Measurements from ENCODE around the gene PCNT. TPM values are rescaled to one million over a fixed set of nuclear protein-coding genes. Genes with fewer than 3 reads are reported as not detected.

PCNT gene
- total RNA-seq, 2 donors from 2014 or later, result 58.1 to 120 TPM

GRCh38 chr21:46352164-46352515 is 28.2 kb downstream of the PCNT start:
- H3K27ac Mint-ChIP-seq, result no peak overlapping the region
- no peak overlapping the region for H3K4me3 Mint-ChIP-seq
- no peaks in the 10 kb centered on the region for H3K9me3 Mint-ChIP-seq
- DNase-seq (ENCODE audit: low spot score) (no peak), ATAC-seq (no peak)
- peaks cover 0 to 3% of the 10 kb centered on the region in 2 donors for H3K4me1 Mint-ChIP-seq (ENCODE audit: low read depth in 2 of 2)
- H3K27me3 Mint-ChIP-seq, result no peaks in the 10 kb centered on the region
- peaks cover 10% of the 10 kb centered on the region for H3K36me3 Mint-ChIP-seq

- Mint-ChIP-seq H3K36me3 (peaks cover 10% of the 10 kb centered on the region), H3K27me3 (no peaks in the 10 kb centered on the region), H3K4me3 (no peak overlapping the region), H3K9me3 (no peaks in the 10 kb centered on the region), H3K4me1 (ENCODE audit: low read depth in 2 of 2) (peaks cover 0 to 3% of the 10 kb centered on the region in 2 donors), H3K27ac (no peak overlapping the region)
- no peak for ATAC-seq
- DNase-seq (ENCODE audit: low spot score), result no peak
These were observed 29.0 kb downstream of the PCNT start for GRCh38 chr21:46352913-46353312.

GRCh38 chr21:46354046-46354445 is 30.1 kb downstream of the PCNT start:
- H3K27me3 Mint-ChIP-seq, result no peaks in the 10 kb centered on the region
- DNase-seq (ENCODE audit: low spot score), result no peak
- no peak overlapping the region for H3K27ac Mint-ChIP-seq
- ATAC-seq, result no peak
- no peaks in the 10 kb centered on the region for H3K9me3 Mint-ChIP-seq
- H3K4me3 Mint-ChIP-seq, result no peak overlapping the region
- H3K4me1 Mint-ChIP-seq (ENCODE audit: low read depth in 2 of 2), result peaks cover 0 to 3% of the 10 kb centered on the region in 2 donors
- H3K36me3 Mint-ChIP-seq, result peaks cover 10% of the 10 kb centered on the region

- Mint-ChIP-seq H3K4me3 (no peak overlapping the region), H3K36me3 (peaks cover 7% of the 10 kb centered on the region), H3K9me3 (no peaks in the 10 kb centered on the region), H3K27me3 (no peaks in the 10 kb centered on the region), H3K27ac (no peak overlapping the region), H3K4me1 (ENCODE audit: low read depth in 2 of 2) (peaks cover 0 to 3% of the 10 kb centered on the region in 2 donors)
- ATAC-seq (no peak), DNase-seq (ENCODE audit: low spot score) (no peak)
These were observed 30.6 kb downstream of the PCNT start for GRCh38 chr21:46354518-46354917.

GRCh38 chr21:46355161-46356004 is 31.4 kb downstream of the PCNT start:
- no peak overlapping the region for H3K4me3 Mint-ChIP-seq
- peaks cover under 1% of the 10 kb centered on the region for H3K36me3 Mint-ChIP-seq
- ATAC-seq (no peak), DNase-seq (ENCODE audit: low spot score) (no peak)
- H3K27ac Mint-ChIP-seq, result no peak overlapping the region
- no peaks in the 10 kb centered on the region for H3K27me3 Mint-ChIP-seq
- peaks cover 0 to 3% of the 10 kb centered on the region in 2 donors for H3K4me1 Mint-ChIP-seq (ENCODE audit: low read depth in 2 of 2)
- H3K9me3 Mint-ChIP-seq, result no peaks in the 10 kb centered on the region

- DNase-seq (ENCODE audit: low spot score) (no peak), ATAC-seq (peak in 1 of 2 donors; percentile 7)
- Mint-ChIP-seq H3K9me3 (no peaks in the 10 kb centered on the region), H3K4me1 (ENCODE audit: low read depth in 2 of 2) (peaks cover 0 to 6% of the 10 kb centered on the region in 2 donors), H3K4me3 (no peak overlapping the region), H3K27me3 (no peaks in the 10 kb centered on the region), H3K27ac (no peak overlapping the region), H3K36me3 (no peaks in the 10 kb centered on the region)
These were observed 32.0 kb downstream of the PCNT start for GRCh38 chr21:46356005-46356338.

- Mint-ChIP-seq H3K27ac (no peak overlapping the region), H3K9me3 (no peaks in the 10 kb centered on the region), H3K4me1 (ENCODE audit: low read depth in 2 of 2) (peaks cover 0 to 6% of the 10 kb centered on the region in 2 donors), H3K36me3 (no peaks in the 10 kb centered on the region), H3K4me3 (no peak overlapping the region), H3K27me3 (no peaks in the 10 kb centered on the region)
- peak; percentile 3 to 30 for ATAC-seq
- DNase-seq (ENCODE audit: low spot score), result no peak
These were observed 32.8 kb downstream of the PCNT start for GRCh38 chr21:46356494-46357334.

DNA sequence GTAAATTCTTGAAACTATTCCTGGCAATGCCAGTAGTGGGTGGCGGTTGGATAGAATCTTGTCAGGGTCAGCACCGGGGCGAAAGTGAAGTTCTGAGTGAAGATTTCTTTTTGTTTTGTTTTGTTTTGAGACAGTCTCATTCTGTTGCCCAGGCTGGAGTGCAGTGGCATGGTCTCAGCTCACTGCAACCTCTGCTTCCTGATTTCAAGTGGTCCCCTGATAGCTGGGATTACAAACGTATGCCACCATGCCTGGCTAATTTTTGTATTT is 33.3 kb downstream of the PCNT start:
- ATAC-seq, result no peak
- H3K27me3 Mint-ChIP-seq, result no peaks in the 10 kb centered on the region
- H3K4me1 Mint-ChIP-seq (ENCODE audit: low read depth in 2 of 2), result peaks cover 0 to 6% of the 10 kb centered on the region in 2 donors
- no peak overlapping the region for H3K27ac Mint-ChIP-seq
- no peaks in the 10 kb centered on the region for H3K9me3 Mint-ChIP-seq
- H3K36me3 Mint-ChIP-seq, result no peaks in the 10 kb centered on the region
- DNase-seq (ENCODE audit: low spot score), result no peak
- H3K4me3 Mint-ChIP-seq, result no peak overlapping the region

GRCh38 chr21:46357684-46358425 is 33.9 kb downstream of the PCNT start:
- no peaks in the 10 kb centered on the region for H3K36me3 Mint-ChIP-seq
- no peak overlapping the region for H3K27ac Mint-ChIP-seq
- H3K9me3 Mint-ChIP-seq, result no peaks in the 10 kb centered on the region
- no peak overlapping the region for H3K4me3 Mint-ChIP-seq
- ATAC-seq, result no peak
- no peak for DNase-seq (ENCODE audit: low spot score)
- H3K27me3 Mint-ChIP-seq, result no peaks in the 10 kb centered on the region
- peaks cover 0 to 6% of the 10 kb centered on the region in 2 donors for H3K4me1 Mint-ChIP-seq (ENCODE audit: low read depth in 2 of 2)

DNA sequence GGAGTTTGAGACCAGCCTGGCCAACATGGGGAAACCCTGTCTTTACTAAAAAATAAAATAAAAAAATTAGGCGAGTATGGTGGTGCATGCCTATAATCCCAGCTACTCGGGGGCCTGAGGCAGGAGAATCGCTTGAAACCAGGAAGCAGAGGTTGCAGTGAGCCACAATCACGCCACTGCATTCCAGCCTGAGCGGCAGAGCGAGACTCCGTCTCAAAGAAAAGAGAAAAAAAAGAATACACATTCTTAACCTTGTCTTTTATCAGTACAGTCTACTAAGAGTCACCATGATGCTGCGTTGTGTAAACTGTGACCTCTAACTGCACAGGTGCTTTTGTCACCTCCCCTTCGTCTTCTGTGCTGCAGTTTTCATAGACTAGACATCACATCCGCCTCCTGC is 37.2 kb downstream of the PCNT start:
- Mint-ChIP-seq H3K27me3 (no peaks in the 10 kb centered on the region), H3K9me3 (no peaks in the 10 kb centered on the region), H3K27ac (no peak overlapping the region), H3K4me3 (no peak overlapping the region), H3K4me1 (ENCODE audit: low read depth in 2 of 2) (peaks cover 0 to 3% of the 10 kb centered on the region in 2 donors), H3K36me3 (peaks cover 6% of the 10 kb centered on the region)
- no peak for DNase-seq (ENCODE audit: low spot score)
- no peak for ATAC-seq

DNA sequence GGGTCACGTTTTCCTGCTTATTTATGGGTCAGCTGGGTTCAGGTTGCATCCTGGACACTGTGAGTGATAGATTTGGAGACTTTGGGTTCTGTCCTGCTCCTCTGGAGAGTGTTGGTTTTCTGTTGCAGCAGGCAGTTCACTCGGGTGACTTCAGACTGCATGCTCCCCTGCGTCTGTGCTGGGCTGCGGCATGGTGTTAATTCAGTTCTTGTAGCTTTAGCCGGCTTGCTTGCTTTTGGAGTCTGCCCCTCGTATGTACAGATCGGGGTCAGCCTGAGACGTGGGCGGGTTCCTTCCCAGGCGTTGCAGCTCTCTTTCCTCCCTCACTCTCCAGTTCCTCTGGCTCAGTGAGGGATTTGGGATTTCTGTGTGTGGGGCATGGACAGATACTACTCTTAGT is 38.0 kb downstream of the PCNT start:
- ATAC-seq (no peak), DNase-seq (ENCODE audit: low spot score) (no peak)
- no peak overlapping the region for H3K4me3 Mint-ChIP-seq
- H3K36me3 Mint-ChIP-seq, result peaks cover 6% of the 10 kb centered on the region
- no peak overlapping the region for H3K27ac Mint-ChIP-seq
- H3K9me3 Mint-ChIP-seq, result no peaks in the 10 kb centered on the region
- no peaks in the 10 kb centered on the region for H3K27me3 Mint-ChIP-seq
- peaks cover 0 to 3% of the 10 kb centered on the region in 2 donors for H3K4me1 Mint-ChIP-seq (ENCODE audit: low read depth in 2 of 2)

GRCh38 chr21:46362946-46363345 is 39.0 kb downstream of the PCNT start:
- no peak for DNase-seq (ENCODE audit: low spot score)
- Mint-ChIP-seq H3K36me3 (peaks cover 6% of the 10 kb centered on the region), H3K9me3 (no peaks in the 10 kb centered on the region), H3K4me3 (no peak overlapping the region), H3K27ac (no peak overlapping the region), H3K27me3 (no peaks in the 10 kb centered on the region), H3K4me1 (ENCODE audit: low read depth in 2 of 2) (peaks cover 0 to 3% of the 10 kb centered on the region in 2 donors)
- no peak for ATAC-seq

GRCh38 chr21:46363698-46364097 is 39.7 kb downstream of the PCNT start:
- peaks cover 6% of the 10 kb centered on the region for H3K36me3 Mint-ChIP-seq
- no peak for ATAC-seq
- H3K4me3 Mint-ChIP-seq, result no peak overlapping the region
- H3K27ac Mint-ChIP-seq, result no peak overlapping the region
- no peak for DNase-seq (ENCODE audit: low spot score)
- H3K4me1 Mint-ChIP-seq (ENCODE audit: low read depth in 2 of 2), result peaks cover 4 to 7% of the 10 kb centered on the region in 2 donors
- no peaks in the 10 kb centered on the region for H3K27me3 Mint-ChIP-seq
- H3K9me3 Mint-ChIP-seq, result no peaks in the 10 kb centered on the region

DNA sequence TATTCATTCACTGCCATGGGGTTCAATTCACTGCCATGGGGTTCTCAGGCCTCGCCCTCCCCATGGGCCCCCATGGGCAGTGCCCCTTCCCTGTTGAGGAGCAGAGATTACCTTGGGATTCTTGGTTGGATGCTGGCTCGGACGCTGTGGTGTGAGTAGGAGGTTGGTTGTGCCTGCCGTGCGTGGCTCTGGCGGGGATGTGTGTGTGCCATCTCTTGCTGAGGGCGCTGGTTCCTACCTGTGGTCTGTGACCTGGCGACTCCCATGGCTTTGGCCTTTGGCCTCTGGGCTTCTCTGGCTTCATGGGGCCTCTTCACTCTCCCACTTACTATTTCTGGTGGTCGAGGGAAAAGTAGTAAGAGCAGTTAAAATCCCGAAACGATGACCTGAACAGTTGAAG is 42.1 kb downstream of the PCNT start:
- ATAC-seq (no peak), DNase-seq (ENCODE audit: low spot score) (no peak)
- H3K36me3 Mint-ChIP-seq, result peaks cover 6% of the 10 kb centered on the region
- no peaks in the 10 kb centered on the region for H3K9me3 Mint-ChIP-seq
- H3K4me1 Mint-ChIP-seq (ENCODE audit: low read depth in 2 of 2), result peaks cover 10 to 12% of the 10 kb centered on the region in 2 donors
- no peak overlapping the region for H3K4me3 Mint-ChIP-seq
- H3K27me3 Mint-ChIP-seq, result no peaks in the 10 kb centered on the region
- no peak overlapping the region for H3K27ac Mint-ChIP-seq
